Memory B cell (primary cell): ENCODE results near the gene TEX53.
A peak's percentile ranks its signal among the peaks of the same experiment; 100 is the strongest.

Source experiments
- ATAC-seq: fragments of 150-1000 bp; cut with Tn5 transposase; 2 replicates; pipeline ENCODE4 v1.10.0; 2021; ENCODE audit warnings: low read depth, mild to moderate bottlenecking, moderate library complexity
- DNase-seq, 2 donors: peaks; one replicate each; pipeline ENCODE4 v3.0.0; 2022; ENCODE audit warnings: low spot score in 2 of 2
- H3K27ac Mint-ChIP-seq: one replicate; pipeline ENCODE4 v1.8.0; 2022; ENCODE audit warnings: mild to moderate bottlenecking, moderate library complexity, mixed read lengths
- H3K27me3 Mint-ChIP-seq: one replicate; pipeline ENCODE4 v1.8.0; 2022; ENCODE audit warnings: mixed read lengths
- H3K36me3 Mint-ChIP-seq: one replicate; pipeline ENCODE4 v1.8.0; 2022; ENCODE audit warnings: mild to moderate bottlenecking, mixed read lengths
- H3K4me1 Mint-ChIP-seq: one replicate; pipeline ENCODE4 v1.8.0; 2022; ENCODE audit warnings: mixed read lengths
- H3K4me3 Mint-ChIP-seq: one replicate; pipeline ENCODE4 v1.8.0; 2022; ENCODE audit warnings: mild to moderate bottlenecking, moderate library complexity, mixed read lengths
- H3K9me3 Mint-ChIP-seq: one replicate; pipeline ENCODE4 v1.8.0; 2022; ENCODE audit warnings: mixed read lengths

TEX53 gene

DNA sequence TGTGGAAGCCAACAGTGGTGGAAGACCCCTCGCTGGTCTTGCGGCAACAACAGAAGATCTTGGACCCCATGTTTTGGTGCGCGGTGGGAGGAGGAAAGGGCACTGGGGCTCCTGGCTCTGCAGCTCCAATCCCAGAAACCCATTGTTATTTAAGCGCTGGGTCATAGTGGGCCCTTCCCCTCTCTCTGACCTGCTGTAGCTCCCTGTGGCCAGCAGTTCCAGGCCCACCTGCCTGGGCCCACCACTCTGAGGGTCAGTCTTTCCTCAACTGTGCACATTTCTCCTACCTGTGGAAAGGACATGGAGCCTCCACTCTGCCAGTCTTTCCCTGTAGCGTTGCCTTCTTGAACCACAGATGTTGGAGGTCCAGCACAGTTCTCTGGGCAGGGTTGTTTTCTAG lies at the start of gene TEX53:
Gene TEX53 (minus strand): TSS at position 101 of the 400 bp plus-strand sequence. CDS start 31 bp downstream, at position 70.
- H3K27ac Mint-ChIP-seq: no peak within 1 kb of the TSS
- H3K27me3 Mint-ChIP-seq: peaks cover 1% of the 10 kb centered on the region
- ATAC-seq (no peak), DNase-seq (no peak)
- H3K36me3 Mint-ChIP-seq: peaks cover 8% of the 10 kb centered on the region
- H3K4me3 Mint-ChIP-seq: no peak within 1 kb of the TSS
- H3K4me1 Mint-ChIP-seq: peaks cover 14% of the 10 kb centered on the region
- H3K9me3 Mint-ChIP-seq: no peaks in the 10 kb centered on the region

DNA sequence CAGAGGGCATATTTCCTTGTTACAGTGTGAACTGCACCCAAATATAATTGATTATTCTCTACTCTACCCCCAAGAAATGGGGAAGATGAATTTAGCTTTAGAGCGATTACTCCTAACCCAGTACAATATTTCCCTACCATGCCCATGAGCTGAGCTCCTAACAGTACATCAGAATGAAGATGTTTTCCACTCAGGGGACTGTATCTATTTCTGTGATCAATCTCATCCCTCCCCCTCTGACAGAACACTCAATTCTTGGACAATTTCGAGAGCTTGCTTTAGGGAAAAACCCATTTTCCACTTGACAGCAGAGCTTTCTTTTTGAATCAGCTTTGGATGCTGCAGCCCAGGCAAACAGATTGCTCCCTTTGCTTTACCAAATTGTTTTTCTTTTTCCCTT lies 49.1 kb upstream of the TEX53 start:
- H3K9me3 Mint-ChIP-seq: no peaks in the 10 kb centered on the region
- H3K4me3 Mint-ChIP-seq: no peak overlapping the region
- no peak overlapping the region for H3K27ac Mint-ChIP-seq
- peaks cover 17% of the 10 kb centered on the region for H3K27me3 Mint-ChIP-seq
- H3K4me1 Mint-ChIP-seq: no peaks in the 10 kb centered on the region
- DNase-seq: no peak
- no peaks in the 10 kb centered on the region for H3K36me3 Mint-ChIP-seq
- ATAC-seq: no peak

DNA sequence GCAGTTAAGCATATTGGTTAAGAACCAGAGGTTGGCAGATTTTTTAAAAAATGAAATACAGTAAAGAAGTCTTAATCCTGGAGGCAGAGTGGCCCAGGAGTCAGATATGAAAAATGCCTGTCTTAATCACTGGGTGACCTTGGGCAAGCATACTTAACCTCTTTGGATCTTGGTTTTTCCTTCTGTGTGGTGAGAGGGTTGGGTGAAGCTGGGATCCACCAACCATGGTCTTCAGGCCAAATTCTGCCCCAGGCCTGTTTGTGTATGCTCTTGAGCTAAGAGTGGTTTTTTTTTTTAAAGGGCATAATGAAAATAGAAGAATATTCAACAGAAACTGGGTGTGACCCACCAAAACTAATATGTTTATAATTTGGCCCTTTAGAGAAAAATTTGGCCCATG lies 44.4 kb upstream of the TEX53 start:
- Mint-ChIP-seq H3K27ac (no peak overlapping the region), H3K4me3 (no peak overlapping the region)

DNA sequence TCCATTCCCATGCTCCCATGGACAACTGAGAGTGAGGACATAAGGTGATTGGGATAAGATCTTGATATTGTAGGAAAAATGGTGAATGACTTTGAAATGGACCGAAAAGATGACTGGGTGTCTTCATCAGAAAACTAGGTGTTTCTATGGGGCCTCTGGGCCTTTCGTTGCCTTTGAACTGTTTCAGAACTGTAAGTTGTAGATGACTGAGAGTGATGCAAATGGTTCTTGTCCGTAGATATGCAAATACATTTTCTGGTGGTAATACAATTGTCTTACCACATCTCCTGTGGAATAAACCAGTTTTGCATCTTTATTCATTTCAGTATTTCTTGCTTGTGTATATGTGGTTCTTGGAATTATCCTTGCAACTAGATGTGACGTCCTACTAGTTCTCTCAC lies 40.3 kb upstream of the TEX53 start:
- DNase-seq (no peak), ATAC-seq (peak; percentile 41)
- Mint-ChIP-seq H3K9me3 (no peaks in the 10 kb centered on the region), H3K4me3 (no peak overlapping the region), H3K27me3 (peaks cover 19% of the 10 kb centered on the region), H3K4me1 (peaks cover 8% of the 10 kb centered on the region), H3K27ac (no peak overlapping the region), H3K36me3 (peaks cover 2% of the 10 kb centered on the region)

More for the DNA sequence above, 44.4 kb upstream of the TEX53 start:
- peaks cover 8% of the 10 kb centered on the region for H3K4me1 Mint-ChIP-seq
- DNase-seq (no peak), ATAC-seq (no peak)
- peaks cover 10% of the 10 kb centered on the region for H3K27me3 Mint-ChIP-seq
- H3K9me3 Mint-ChIP-seq: no peaks in the 10 kb centered on the region
- peaks cover 2% of the 10 kb centered on the region for H3K36me3 Mint-ChIP-seq

GRCh38 chr9:114696814-114697544 lies 39.4 kb upstream of the TEX53 start:
- Mint-ChIP-seq H3K36me3 (peaks cover 2% of the 10 kb centered on the region), H3K4me3 (no peak overlapping the region), H3K4me1 (peaks cover 8% of the 10 kb centered on the region), H3K27me3 (peaks cover 19% of the 10 kb centered on the region), H3K27ac (no peak overlapping the region), H3K9me3 (no peaks in the 10 kb centered on the region)
- ATAC-seq (no peak), DNase-seq (no peak)

- no peak overlapping the region for H3K4me3 Mint-ChIP-seq
- peaks cover 23% of the 10 kb centered on the region for H3K27me3 Mint-ChIP-seq
- peaks cover 16% of the 10 kb centered on the region for H3K4me1 Mint-ChIP-seq
- H3K9me3 Mint-ChIP-seq: no peaks in the 10 kb centered on the region
- ATAC-seq (no peak), DNase-seq (no peak)
- no peak overlapping the region for H3K27ac Mint-ChIP-seq
- peaks cover 2% of the 10 kb centered on the region for H3K36me3 Mint-ChIP-seq
Measured at GRCh38 chr9:114695948-114696347, 38.3 kb upstream of the TEX53 start.

GRCh38 chr9:114694719-114695269 lies 37.2 kb upstream of the TEX53 start:
- Mint-ChIP-seq H3K4me3 (no peak overlapping the region), H3K9me3 (no peaks in the 10 kb centered on the region), H3K27ac (no peak overlapping the region), H3K4me1 (peaks cover 17% of the 10 kb centered on the region), H3K36me3 (peaks cover 1% of the 10 kb centered on the region), H3K27me3 (peaks cover 25% of the 10 kb centered on the region)
- ATAC-seq (no peak), DNase-seq (no peak)

DNA sequence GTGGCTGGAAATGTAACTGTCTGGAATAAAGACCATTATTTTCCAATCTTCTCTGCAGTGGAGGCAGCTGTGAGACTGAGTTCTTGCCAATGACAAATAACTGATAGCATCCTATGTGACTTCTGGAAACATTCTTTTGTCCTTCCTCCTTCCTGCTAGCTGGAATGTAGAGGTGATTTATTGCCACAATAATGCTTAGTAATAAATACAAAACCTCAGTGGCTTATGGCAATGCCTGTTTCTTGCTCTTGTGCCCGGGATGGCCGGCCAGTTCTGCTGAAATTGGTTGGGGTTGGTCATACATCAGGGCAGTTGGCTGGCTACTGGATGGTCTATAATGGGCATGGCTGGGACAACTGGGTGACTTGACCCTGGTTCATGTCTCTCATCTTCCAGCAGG lies 36.5 kb upstream of the TEX53 start:
- no peaks in the 10 kb centered on the region for H3K9me3 Mint-ChIP-seq
- ATAC-seq (no peak), DNase-seq (no peak)
- peaks cover 2% of the 10 kb centered on the region for H3K36me3 Mint-ChIP-seq
- H3K27me3 Mint-ChIP-seq: peaks cover 22% of the 10 kb centered on the region
- no peak overlapping the region for H3K27ac Mint-ChIP-seq
- no peak overlapping the region for H3K4me3 Mint-ChIP-seq
- H3K4me1 Mint-ChIP-seq: peaks cover 17% of the 10 kb centered on the region

GRCh38 chr9:114693248-114693855 lies 35.7 kb upstream of the TEX53 start:
- Mint-ChIP-seq H3K4me3 (no peak overlapping the region), H3K4me1 (peaks cover 17% of the 10 kb centered on the region), H3K27ac (no peak overlapping the region)

DNA sequence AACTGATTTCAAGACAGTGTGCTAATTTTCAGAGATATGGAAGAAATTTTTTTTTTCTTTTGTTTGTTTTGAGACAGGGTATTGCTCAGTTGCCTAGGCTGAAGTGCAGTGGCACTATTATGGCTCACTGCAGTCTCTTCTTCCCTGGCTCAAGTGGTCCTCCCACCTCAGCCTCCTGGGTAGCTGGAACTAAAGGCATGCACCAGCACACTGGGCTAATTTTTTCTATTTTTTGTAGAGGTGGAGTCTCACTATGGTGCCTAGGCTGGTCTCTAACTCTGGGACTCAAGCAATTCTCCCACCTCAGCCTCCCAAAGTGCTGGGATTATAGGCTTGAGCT lies 34.3 kb upstream of the TEX53 start:
- Mint-ChIP-seq H3K4me1 (peaks cover 9% of the 10 kb centered on the region), H3K4me3 (no peak overlapping the region), H3K27ac (no peak overlapping the region)

More at GRCh38 chr9:114693248-114693855, 35.7 kb upstream of the TEX53 start:
- Mint-ChIP-seq H3K27me3 (peaks cover 22% of the 10 kb centered on the region), H3K36me3 (peaks cover 2% of the 10 kb centered on the region), H3K9me3 (no peaks in the 10 kb centered on the region)
- DNase-seq (no peak), ATAC-seq (no peak)

DNA sequence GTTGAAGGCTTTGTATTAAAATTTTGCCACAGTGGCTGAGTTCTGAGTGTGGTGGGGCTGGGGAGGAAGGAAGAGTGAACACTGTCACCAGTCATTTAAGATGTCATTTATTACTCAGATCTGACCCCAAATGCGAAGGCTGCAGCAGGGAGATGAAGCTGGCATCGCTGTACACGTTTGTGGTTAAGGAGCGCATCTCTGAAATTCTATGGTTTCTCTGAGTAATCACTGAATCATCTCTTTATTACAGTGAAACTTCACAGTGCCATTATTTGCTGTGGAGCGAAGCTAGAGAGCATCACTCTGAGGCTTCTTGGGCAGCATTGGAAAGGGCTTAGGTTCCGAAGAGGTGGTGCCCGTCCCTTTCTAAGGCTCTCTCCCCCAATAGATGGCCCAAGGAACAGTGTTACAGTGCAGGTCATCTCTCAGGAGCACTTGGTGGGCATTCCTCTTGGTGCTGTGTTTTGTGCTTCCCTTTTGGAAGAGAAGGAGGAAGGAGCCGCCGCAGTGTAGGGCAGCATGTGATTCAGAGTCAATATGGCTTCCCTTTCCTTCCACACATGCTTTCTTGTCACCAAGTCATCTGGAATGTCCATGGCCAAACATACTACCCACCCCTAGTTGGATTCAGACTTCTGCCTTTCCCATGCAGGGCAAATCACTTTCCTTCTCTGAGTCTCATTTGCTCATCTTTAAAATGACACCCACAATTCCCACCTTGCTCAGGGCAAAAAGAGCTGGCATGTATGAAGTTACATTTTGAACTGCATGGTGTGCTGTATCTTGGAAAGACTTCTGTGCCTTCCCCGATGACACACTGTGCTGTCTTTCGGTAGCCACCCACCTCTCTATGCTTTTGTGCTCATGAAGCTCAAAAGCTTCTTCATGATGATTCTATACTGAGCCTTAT lies 33.7 kb upstream of the TEX53 start:
- H3K27ac Mint-ChIP-seq: no peak overlapping the region
- peaks cover 2% of the 10 kb centered on the region for H3K36me3 Mint-ChIP-seq
- peaks cover 16% of the 10 kb centered on the region for H3K27me3 Mint-ChIP-seq
- H3K4me3 Mint-ChIP-seq: peak overlapping the region; percentile 46
- DNase-seq (no peak), ATAC-seq (peak; percentile 37)
- peaks cover 9% of the 10 kb centered on the region for H3K4me1 Mint-ChIP-seq
- H3K9me3 Mint-ChIP-seq: no peaks in the 10 kb centered on the region

More for the DNA sequence above, 34.3 kb upstream of the TEX53 start:
- H3K27me3 Mint-ChIP-seq: peaks cover 16% of the 10 kb centered on the region
- ATAC-seq: no peak
- DNase-seq: no peak
- no peaks in the 10 kb centered on the region for H3K9me3 Mint-ChIP-seq
- peaks cover 2% of the 10 kb centered on the region for H3K36me3 Mint-ChIP-seq

GRCh38 chr9:114690308-114690707 lies 32.7 kb upstream of the TEX53 start:
- DNase-seq: no peak

GRCh38 chr9:114689813-114690212 lies 32.2 kb upstream of the TEX53 start:
- DNase-seq (no peak), ATAC-seq (no peak)
- Mint-ChIP-seq H3K27me3 (peaks cover 12% of the 10 kb centered on the region), H3K4me1 (peaks cover 12% of the 10 kb centered on the region), H3K36me3 (peaks cover 2% of the 10 kb centered on the region), H3K9me3 (no peaks in the 10 kb centered on the region), H3K27ac (no peak overlapping the region), H3K4me3 (no peak overlapping the region)

More at GRCh38 chr9:114690308-114690707, 32.7 kb upstream of the TEX53 start:
- Mint-ChIP-seq H3K36me3 (peaks cover 2% of the 10 kb centered on the region), H3K4me3 (no peak overlapping the region), H3K27me3 (peaks cover 13% of the 10 kb centered on the region), H3K27ac (no peak overlapping the region), H3K4me1 (peaks cover 12% of the 10 kb centered on the region), H3K9me3 (no peaks in the 10 kb centered on the region)
- ATAC-seq: no peak
